RKO (cell line): Measurements from ENCODE around the gene SLCO1B3.
A peak's percentile ranks its signal among the peaks of the same experiment; 100 is the strongest.
"Not testable (repeated sequence)": the region's sequence is repeated elsewhere in the genome, so short reads cannot be mapped to it uniquely, and the experiment has no call there.

Experiments
- DNase-seq: peaks from one replicate; pipeline ENCODE4 v3.0.0-alpha.2; 2016; ENCODE audit warnings: low spot score

The SLCO1B3 gene

GRCh38 chr12:20810487-20810886 is at the start of gene SLCO1B3:
Gene SLCO1B3, plus strand, starts transcription at chr12:20810705. Its CDS starts 5,034 bp downstream, at chr12:20815739.
- no peak for DNase-seq

GRCh38 chr12:20777420-20777819 is 33.1 kb upstream of the SLCO1B3 start:
- DNase-seq = no peak

GRCh38 chr12:20778969-20779368 is 31.5 kb upstream of the SLCO1B3 start:
- DNase-seq = no peak

- not testable (repeated sequence) for DNase-seq
Measured at GRCh38 chr12:20779971-20780370, 30.5 kb upstream of the SLCO1B3 start.

- DNase-seq = not testable (repeated sequence)
Measured at GRCh38 chr12:20783796-20784357, 26.6 kb upstream of the SLCO1B3 start.

GRCh38 chr12:20792971-20793370 is 17.5 kb upstream of the SLCO1B3 start:
- no peak for DNase-seq

- DNase-seq = peak; percentile 34
Measured at GRCh38 chr12:20798554-20798953, 12.0 kb upstream of the SLCO1B3 start.

GRCh38 chr12:20800160-20800559 is 10.3 kb upstream of the SLCO1B3 start:
- DNase-seq = no peak

GRCh38 chr12:20801035-20801434 is 9.5 kb upstream of the SLCO1B3 start:
- no peak for DNase-seq

- DNase-seq = no peak
Measured at GRCh38 chr12:20805921-20806320, 4.6 kb upstream of the SLCO1B3 start.

GRCh38 chr12:20807192-20808080 is 3.1 kb upstream of the SLCO1B3 start:
- no peak for DNase-seq

- DNase-seq = no peak
Measured at GRCh38 chr12:20808521-20808920, 2.0 kb upstream of the SLCO1B3 start.

GRCh38 chr12:20815574-20815973 is 5.1 kb downstream of the SLCO1B3 start:
- no peak for DNase-seq

- DNase-seq = no peak
Measured at GRCh38 chr12:20822415-20822814, 11.9 kb downstream of the SLCO1B3 start.

- DNase-seq = no peak
Measured at GRCh38 chr12:20822925-20823324, 12.4 kb downstream of the SLCO1B3 start.

- no peak for DNase-seq
Measured at GRCh38 chr12:20829919-20830318, 19.4 kb downstream of the SLCO1B3 start.

- no peak for DNase-seq
Measured at GRCh38 chr12:20830456-20830855, 20.0 kb downstream of the SLCO1B3 start.

GRCh38 chr12:20832911-20833310 is 22.4 kb downstream of the SLCO1B3 start:
- no peak for DNase-seq

- no peak for DNase-seq
Measured at GRCh38 chr12:20852649-20853048, 42.1 kb downstream of the SLCO1B3 start.

- no peak for DNase-seq
Measured at GRCh38 chr12:20863056-20863455, 52.6 kb downstream of the SLCO1B3 start.

- peak; percentile 32 for DNase-seq
Measured at GRCh38 chr12:20865873-20866272, 55.4 kb downstream of the SLCO1B3 start.

GRCh38 chr12:20868277-20868676 is 57.8 kb downstream of the SLCO1B3 start:
- DNase-seq = no peak

- no peak for DNase-seq
Measured at GRCh38 chr12:20883288-20883687, 72.8 kb downstream of the SLCO1B3 start.

GRCh38 chr12:20885116-20885515 is 74.6 kb downstream of the SLCO1B3 start:
- DNase-seq = no peak
